A204.1 (cell line): ENCODE data around the gene SPNS1.
"Not testable (repeated sequence)": the region's sequence is repeated elsewhere in the genome, so short reads cannot be mapped to it uniquely, and the experiment has no call there.

Source experiments
- FAIRE-seq: peaks from 2 replicates; lab custom pipeline; 2012; peaks lifted over from hg19 to GRCh38; lab: Jason Lieb, UNC

SPNS1 gene

GRCh38 chr16:28974437-28975157 lies at the start of gene SPNS1:
Gene SPNS1 (plus strand): TSS chr16:28974778. CDS start chr16:28975152, 374 bp downstream.
- FAIRE-seq: peak; percentile 66

GRCh38 chr16:28925386-28926228 lies 49.0 kb upstream of the SPNS1 start:
- no peak for FAIRE-seq

GRCh38 chr16:28926284-28926683 lies 48.3 kb upstream of the SPNS1 start:
- not testable (repeated sequence) for FAIRE-seq

GRCh38 chr16:28927815-28928214 lies 46.8 kb upstream of the SPNS1 start:
- no peak for FAIRE-seq

GRCh38 chr16:28930203-28930602 lies 44.4 kb upstream of the SPNS1 start:
- no peak for FAIRE-seq

- no peak for FAIRE-seq
Observed at GRCh38 chr16:28930652-28931051, 43.9 kb upstream of the SPNS1 start.

GRCh38 chr16:28931801-28932225 lies 42.8 kb upstream of the SPNS1 start, which contains the start of gene CD19:
Gene CD19 (plus strand): TSS chr16:28931971. CDS start chr16:28932001, 30 bp downstream.
- no peak for FAIRE-seq

- FAIRE-seq: no peak
Observed at GRCh38 chr16:28932339-28933141, 42.0 kb upstream of the SPNS1 start.

GRCh38 chr16:28933171-28933570 lies 41.4 kb upstream of the SPNS1 start:
- FAIRE-seq: no peak

GRCh38 chr16:28935346-28935745 lies 39.2 kb upstream of the SPNS1 start:
- FAIRE-seq: no peak

GRCh38 chr16:28935924-28936783 lies 38.4 kb upstream of the SPNS1 start:
- FAIRE-seq: no peak

GRCh38 chr16:28936784-28937155 lies 37.8 kb upstream of the SPNS1 start:
- FAIRE-seq: no peak

GRCh38 chr16:28937222-28937876 lies 37.2 kb upstream of the SPNS1 start:
- FAIRE-seq: no peak

- FAIRE-seq: no peak
Observed at GRCh38 chr16:28938721-28939120, 35.9 kb upstream of the SPNS1 start.

GRCh38 chr16:28939825-28940224 lies 34.8 kb upstream of the SPNS1 start:
- not testable (repeated sequence) for FAIRE-seq

GRCh38 chr16:28943281-28943680 lies 31.3 kb upstream of the SPNS1 start:
- no peak for FAIRE-seq

GRCh38 chr16:28946681-28947080 lies 27.9 kb upstream of the SPNS1 start:
- no peak for FAIRE-seq

- peak; percentile 99 for FAIRE-seq
Observed at GRCh38 chr16:28950648-28951409, 23.7 kb upstream of the SPNS1 start, which contains the start of gene NFATC2IP. Gene NFATC2IP (plus strand): TSS chr16:28950937. CDS start chr16:28951012, 75 bp downstream.

- FAIRE-seq: no peak
Observed at GRCh38 chr16:28951410-28951943, 23.1 kb upstream of the SPNS1 start.

GRCh38 chr16:28958216-28958615 lies 16.4 kb upstream of the SPNS1 start:
- no peak for FAIRE-seq
